Measurements from ENCODE around the gene DLGAP1.

DNA sequence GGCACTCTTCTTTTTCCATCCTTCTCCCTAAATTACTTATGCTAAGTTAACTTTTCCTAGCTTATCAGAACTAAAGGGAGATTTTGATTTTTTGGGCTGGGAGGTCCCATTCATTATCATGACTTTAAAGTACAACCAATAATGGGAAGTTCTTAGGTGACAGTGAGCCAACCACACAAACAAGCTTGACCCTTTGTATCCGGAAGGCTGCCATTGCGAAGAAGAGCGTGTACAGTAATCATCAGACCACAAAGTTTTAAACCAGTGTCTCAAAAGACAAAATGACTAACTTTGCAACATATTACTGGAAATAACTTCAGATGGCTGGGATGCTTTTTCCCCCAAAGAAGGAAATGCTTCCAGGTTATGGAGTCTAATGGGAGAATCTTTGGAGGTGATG is 707.0 kb downstream of the DLGAP1 start:
- no peak for TF ChIP-seq EZH2 (IDR thresholded peaks at IDR 0.05; ENCODE audit: borderline replicate concordance, low read length)
- TF ChIP-seq CTCF (IDR thresholded peaks at IDR 0.05; ENCODE audit: low read length) = no peak

Measured in OCI-LY1 (cell line).